ENCODE measurements around the gene STARD8.
"Not testable (repeated sequence)": the region's sequence is repeated elsewhere in the genome, so short reads cannot be mapped to it uniquely, and the experiment has no call there.

Gene STARD8

DNA sequence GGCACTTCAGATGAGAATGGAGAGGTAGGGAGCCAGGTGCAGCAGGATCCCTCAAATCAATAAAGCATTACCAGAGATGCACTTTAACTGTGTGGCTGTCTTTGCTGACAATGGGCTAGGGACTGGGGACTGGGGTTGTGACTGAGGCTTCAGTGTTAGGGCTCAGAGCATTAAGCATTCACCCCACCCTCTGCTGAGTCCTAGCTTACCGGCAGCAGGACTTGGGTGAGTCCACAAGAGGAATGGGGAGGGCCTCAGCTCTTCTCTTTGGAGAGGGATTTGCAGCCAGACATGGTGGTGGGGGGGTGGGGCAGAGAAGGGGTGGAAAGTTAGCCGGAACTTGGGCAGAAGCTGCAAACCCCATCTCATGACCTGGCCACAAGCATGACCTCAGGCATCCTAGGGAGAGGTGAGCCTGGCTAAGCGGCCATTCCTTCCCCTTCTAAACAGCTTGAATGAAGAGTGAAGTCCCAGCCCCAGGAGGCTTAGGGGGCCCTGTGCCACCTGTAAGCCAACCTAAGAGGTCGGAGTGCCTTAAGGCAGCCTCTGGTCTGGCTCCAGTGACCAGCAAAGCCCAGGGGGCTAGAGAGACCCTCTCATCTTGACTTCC, 78.4 kb downstream of the STARD8 start:
- no peaks in the 10 kb centered on the region for H3K9me3 ChIP-seq (ENCODE audit: control insufficient read depth, low read length)
- no peak overlapping the region for H3K27ac ChIP-seq (ENCODE audit: low read depth, low read length, severe bottlenecking)
- WGBS, 2 experiments (ENCODE audit: insufficient coverage in 2 of 2): 90% methylated on average over 2 of the region's 4 CpGs; no CpG with 5 or more reads in 1 of the 2 experiments
- no peaks in the 10 kb centered on the region for H3K4me1 ChIP-seq (ENCODE audit: control insufficient read depth, insufficient read depth, low read length, poor library complexity, severe bottlenecking)
- peaks cover 6% of the 10 kb centered on the region for H3K36me3 ChIP-seq (ENCODE audit: control insufficient read depth, insufficient read depth, low read length)
- no peak overlapping the region for H3K4me3 ChIP-seq (ENCODE audit: extremely low read depth, insufficient read depth, low read length, poor library complexity, severe bottlenecking)

GRCh38 chrX:68726366-68726765, 78.9 kb downstream of the STARD8 start:
- Histone ChIP-seq H3K27ac (ENCODE audit: low read depth, low read length, severe bottlenecking) (no peak overlapping the region), H3K4me3 (ENCODE audit: extremely low read depth, insufficient read depth, low read length, poor library complexity, severe bottlenecking) (no peak overlapping the region), H3K4me1 (ENCODE audit: control insufficient read depth, insufficient read depth, low read length, poor library complexity, severe bottlenecking) (no peaks in the 10 kb centered on the region), H3K9me3 (ENCODE audit: control insufficient read depth, low read length) (no peaks in the 10 kb centered on the region), H3K36me3 (ENCODE audit: control insufficient read depth, insufficient read depth, low read length) (peaks cover 6% of the 10 kb centered on the region)
- WGBS, 2 experiments (ENCODE audit: insufficient coverage in 2 of 2): 80 to 100% methylated on average over 2 of the region's 7 CpGs

DNA sequence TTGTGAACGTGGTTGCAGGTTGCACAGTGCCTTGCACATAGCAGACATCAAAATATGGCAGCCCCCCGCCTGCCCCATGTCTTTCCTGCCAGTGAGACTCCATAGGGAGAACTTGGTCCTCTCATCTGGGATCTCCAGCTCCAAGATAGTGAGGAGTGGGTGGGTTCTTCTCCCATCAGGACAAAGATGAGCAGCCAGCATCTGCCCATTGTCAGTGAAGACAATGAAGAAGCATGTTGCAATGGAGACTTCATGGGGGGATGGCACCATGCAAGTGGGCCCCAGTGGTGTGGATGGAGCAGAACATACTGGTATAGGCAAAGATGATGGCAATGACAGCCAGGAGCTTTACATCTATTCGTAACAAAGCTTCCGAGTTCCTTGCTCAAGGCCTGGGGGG, 80.2 kb downstream of the STARD8 start:
- 83% methylated on average over 1 of the region's 4 CpGs; no CpG with 5 or more reads in 1 of the 2 experiments for WGBS, 2 experiments (ENCODE audit: insufficient coverage in 2 of 2)
- no peak overlapping the region for H3K27ac ChIP-seq (ENCODE audit: low read depth, low read length, severe bottlenecking)
- no peaks in the 10 kb centered on the region for H3K4me1 ChIP-seq (ENCODE audit: control insufficient read depth, insufficient read depth, low read length, poor library complexity, severe bottlenecking)
- peaks cover 6% of the 10 kb centered on the region for H3K36me3 ChIP-seq (ENCODE audit: control insufficient read depth, insufficient read depth, low read length)
- no peaks in the 10 kb centered on the region for H3K9me3 ChIP-seq (ENCODE audit: control insufficient read depth, low read length)
- H3K4me3 ChIP-seq (ENCODE audit: extremely low read depth, insufficient read depth, low read length, poor library complexity, severe bottlenecking): no peak overlapping the region

DNA sequence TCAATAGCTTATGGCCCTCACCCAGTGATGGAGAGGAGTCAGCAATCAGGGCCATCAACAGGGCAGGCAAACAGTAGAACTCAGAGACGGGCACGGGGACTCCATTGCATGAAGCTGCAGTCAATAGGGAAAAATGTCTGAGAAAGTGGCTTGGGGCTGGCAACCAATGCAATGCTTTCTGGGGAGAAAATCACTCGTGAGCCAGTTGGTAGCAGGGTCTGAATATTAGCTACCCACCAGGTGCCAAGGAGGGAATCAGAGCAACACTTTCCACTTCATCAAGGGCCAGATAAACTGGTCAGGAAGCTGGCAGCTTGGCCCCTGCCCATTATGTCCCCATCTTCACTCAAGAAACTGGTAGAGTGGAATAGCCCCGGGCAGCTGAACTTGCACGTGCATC, 80.7 kb downstream of the STARD8 start:
- no peak overlapping the region for H3K4me3 ChIP-seq (ENCODE audit: extremely low read depth, insufficient read depth, low read length, poor library complexity, severe bottlenecking)
- no peaks in the 10 kb centered on the region for H3K9me3 ChIP-seq (ENCODE audit: control insufficient read depth, low read length)
- peaks cover 4% of the 10 kb centered on the region for H3K36me3 ChIP-seq (ENCODE audit: control insufficient read depth, insufficient read depth, low read length)
- no peaks in the 10 kb centered on the region for H3K4me1 ChIP-seq (ENCODE audit: control insufficient read depth, insufficient read depth, low read length, poor library complexity, severe bottlenecking)
- no peak overlapping the region for H3K27ac ChIP-seq (ENCODE audit: low read depth, low read length, severe bottlenecking)
- 85 to 86% methylated on average over 2 to 3 of the region's 5 CpGs for WGBS, 2 experiments (ENCODE audit: insufficient coverage in 2 of 2)

GRCh38 chrX:68731254-68731653, 83.8 kb downstream of the STARD8 start:
- Histone ChIP-seq H3K4me3 (ENCODE audit: extremely low read depth, insufficient read depth, low read length, poor library complexity, severe bottlenecking) (no peak overlapping the region), H3K27ac (ENCODE audit: low read depth, low read length, severe bottlenecking) (no peak overlapping the region), H3K36me3 (ENCODE audit: control insufficient read depth, insufficient read depth, low read length) (no peaks in the 10 kb centered on the region), H3K9me3 (ENCODE audit: control insufficient read depth, low read length) (no peaks in the 10 kb centered on the region), H3K4me1 (ENCODE audit: control insufficient read depth, insufficient read depth, low read length, poor library complexity, severe bottlenecking) (no peaks in the 10 kb centered on the region)
- WGBS, 2 experiments (ENCODE audit: insufficient coverage in 2 of 2): 80% methylated on average over 2 of the region's 2 CpGs; no CpG with 5 or more reads in 1 of the 2 experiments

DNA sequence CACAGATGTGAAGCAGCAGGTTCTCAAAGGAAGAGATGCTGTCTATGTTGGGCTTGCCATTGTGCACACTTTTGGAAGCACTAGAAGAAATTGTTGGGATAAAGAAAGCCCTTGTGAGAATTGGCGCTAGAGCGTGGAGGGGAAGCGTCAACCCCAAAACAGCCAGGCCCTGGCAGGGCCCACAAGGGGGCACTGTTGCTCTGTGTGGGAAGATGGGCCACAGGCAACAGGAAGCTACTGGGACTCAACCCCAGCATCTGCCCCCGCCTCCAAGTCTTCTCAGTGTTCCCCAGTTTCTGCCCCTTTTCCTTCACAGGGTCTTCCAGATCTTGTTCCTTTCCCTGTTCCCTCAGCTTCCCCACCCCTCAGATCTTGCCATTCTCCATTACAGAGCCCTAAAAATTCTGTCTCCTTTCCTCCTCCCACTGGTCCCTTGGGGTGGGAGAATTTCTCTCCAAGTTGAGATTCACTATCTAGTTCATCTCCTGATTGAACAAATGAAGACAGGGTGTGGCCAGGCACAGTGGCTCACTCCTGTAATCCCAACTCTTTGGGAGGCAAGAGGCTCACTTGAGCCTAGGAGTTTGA, 85.5 kb downstream of the STARD8 start:
- H3K27ac ChIP-seq (ENCODE audit: low read depth, low read length, severe bottlenecking): no peak overlapping the region
- WGBS, 2 experiments (ENCODE audit: insufficient coverage in 2 of 2): 0 to 43% methylated on average over 1 of the region's 4 CpGs
- no peaks in the 10 kb centered on the region for H3K4me1 ChIP-seq (ENCODE audit: control insufficient read depth, insufficient read depth, low read length, poor library complexity, severe bottlenecking)
- H3K4me3 ChIP-seq (ENCODE audit: extremely low read depth, insufficient read depth, low read length, poor library complexity, severe bottlenecking): no peak overlapping the region
- no peaks in the 10 kb centered on the region for H3K36me3 ChIP-seq (ENCODE audit: control insufficient read depth, insufficient read depth, low read length)
- H3K9me3 ChIP-seq (ENCODE audit: control insufficient read depth, low read length): no peaks in the 10 kb centered on the region

GRCh38 chrX:68735266-68735665, 87.8 kb downstream of the STARD8 start:
- H3K4me1 ChIP-seq (ENCODE audit: control insufficient read depth, insufficient read depth, low read length, poor library complexity, severe bottlenecking): no peaks in the 10 kb centered on the region
- H3K27ac ChIP-seq (ENCODE audit: low read depth, low read length, severe bottlenecking): no peak overlapping the region
- 80% methylated on average over 1 of the region's 1 CpG; no CpG with 5 or more reads in 1 of the 2 experiments for WGBS, 2 experiments (ENCODE audit: insufficient coverage in 2 of 2)

DNA sequence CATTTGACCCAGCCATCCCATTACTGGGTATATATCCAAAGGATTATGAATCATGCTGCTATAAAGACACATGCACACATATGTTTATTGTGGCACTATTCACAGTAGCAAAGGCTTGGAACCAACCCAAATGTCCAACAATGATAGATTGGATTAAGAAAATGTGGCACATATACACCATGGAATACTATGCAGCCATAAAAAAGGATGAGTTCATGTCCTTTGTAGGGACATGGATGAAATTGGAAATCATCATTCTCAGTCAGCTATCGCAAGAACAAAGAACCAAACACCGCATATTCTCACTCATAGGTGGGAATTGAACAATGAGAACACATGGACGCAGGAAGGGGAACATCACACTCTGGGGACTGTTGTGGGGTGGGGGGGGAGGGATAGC, 94.4 kb downstream of the STARD8 start:
- no CpG with 5 or more reads among the region's 3 CpGs for WGBS, 2 experiments (ENCODE audit: insufficient coverage in 2 of 2)
- H3K27ac ChIP-seq (ENCODE audit: low read depth, low read length, severe bottlenecking); H3K36me3 ChIP-seq (ENCODE audit: control insufficient read depth, insufficient read depth, low read length); H3K4me1 ChIP-seq (ENCODE audit: control insufficient read depth, insufficient read depth, low read length, poor library complexity, severe bottlenecking); H3K4me3 ChIP-seq (ENCODE audit: extremely low read depth, insufficient read depth, low read length, poor library complexity, severe bottlenecking); H3K9me3 ChIP-seq (ENCODE audit: control insufficient read depth, low read length): not testable (repeated sequence)

More at GRCh38 chrX:68735266-68735665, 87.8 kb downstream of the STARD8 start:
- Histone ChIP-seq H3K4me3 (ENCODE audit: extremely low read depth, insufficient read depth, low read length, poor library complexity, severe bottlenecking) (no peak overlapping the region), H3K9me3 (ENCODE audit: control insufficient read depth, low read length) (no peaks in the 10 kb centered on the region), H3K36me3 (ENCODE audit: control insufficient read depth, insufficient read depth, low read length) (no peaks in the 10 kb centered on the region)

DNA sequence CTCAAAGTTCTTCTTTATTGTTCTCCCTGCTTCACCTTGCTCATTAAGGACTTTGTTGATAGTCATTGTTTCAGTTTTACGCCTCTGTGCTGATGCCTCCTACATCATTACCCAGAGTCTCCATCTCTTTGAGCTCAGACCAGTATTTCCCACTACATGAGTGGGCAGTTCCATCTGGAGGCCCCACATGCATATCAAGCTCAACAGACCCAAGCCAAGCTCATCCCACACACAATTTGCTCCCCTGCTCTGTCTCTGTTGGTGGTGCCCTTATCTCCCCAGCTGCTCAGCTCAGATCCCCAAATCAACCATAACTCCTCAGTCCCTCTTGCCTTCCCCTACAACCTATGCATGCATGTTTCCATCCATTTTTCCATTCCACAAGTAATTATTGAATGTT, 96.3 kb downstream of the STARD8 start:
- H3K27ac ChIP-seq (ENCODE audit: low read depth, low read length, severe bottlenecking): no peak overlapping the region
- H3K4me3 ChIP-seq (ENCODE audit: extremely low read depth, insufficient read depth, low read length, poor library complexity, severe bottlenecking): no peak overlapping the region
- 100% methylated on average over 1 of the region's 1 CpG; no CpG with 5 or more reads in 1 of the 2 experiments for WGBS, 2 experiments (ENCODE audit: insufficient coverage in 2 of 2)
- H3K4me1 ChIP-seq (ENCODE audit: control insufficient read depth, insufficient read depth, low read length, poor library complexity, severe bottlenecking): no peaks in the 10 kb centered on the region
- H3K36me3 ChIP-seq (ENCODE audit: control insufficient read depth, insufficient read depth, low read length): no peaks in the 10 kb centered on the region
- H3K9me3 ChIP-seq (ENCODE audit: control insufficient read depth, low read length): no peaks in the 10 kb centered on the region

GRCh38 chrX:68746988-68747387, 99.5 kb downstream of the STARD8 start:
- no peaks in the 10 kb centered on the region for H3K9me3 ChIP-seq (ENCODE audit: control insufficient read depth, low read length)
- 80% methylated on average over 1 of the region's 5 CpGs; no CpG with 5 or more reads in 1 of the 2 experiments for WGBS, 2 experiments (ENCODE audit: insufficient coverage in 2 of 2)
- H3K36me3 ChIP-seq (ENCODE audit: control insufficient read depth, insufficient read depth, low read length): no peaks in the 10 kb centered on the region
- no peak overlapping the region for H3K4me3 ChIP-seq (ENCODE audit: extremely low read depth, insufficient read depth, low read length, poor library complexity, severe bottlenecking)
- H3K4me1 ChIP-seq (ENCODE audit: control insufficient read depth, insufficient read depth, low read length, poor library complexity, severe bottlenecking): no peaks in the 10 kb centered on the region
- no peak overlapping the region for H3K27ac ChIP-seq (ENCODE audit: low read depth, low read length, severe bottlenecking)

DNA sequence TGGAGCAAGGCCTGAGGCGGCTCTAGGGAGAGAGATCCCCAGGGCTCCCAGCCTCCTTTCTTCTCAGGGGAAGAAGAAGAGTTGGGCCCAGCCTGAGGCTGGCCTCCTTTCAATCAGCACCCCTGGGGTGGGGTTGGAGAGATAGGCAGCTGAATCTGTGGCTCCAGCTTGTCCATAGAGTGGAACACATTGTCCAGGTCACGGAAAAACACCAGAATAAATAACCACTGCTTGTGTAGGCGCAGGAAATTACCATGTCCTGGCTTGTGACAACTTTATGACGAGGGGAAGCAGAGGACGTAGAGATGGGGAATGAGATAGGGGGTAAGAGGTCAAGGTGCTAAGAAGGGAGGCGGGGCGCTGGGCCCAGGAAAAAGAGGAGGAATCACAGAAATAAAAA, 100.6 kb downstream of the STARD8 start:
- no peaks in the 10 kb centered on the region for H3K9me3 ChIP-seq (ENCODE audit: control insufficient read depth, low read length)
- H3K36me3 ChIP-seq (ENCODE audit: control insufficient read depth, insufficient read depth, low read length): no peaks in the 10 kb centered on the region
- 100% methylated on average over 3 of the region's 7 CpGs; no CpG with 5 or more reads in 1 of the 2 experiments for WGBS, 2 experiments (ENCODE audit: insufficient coverage in 2 of 2)
- H3K27ac ChIP-seq (ENCODE audit: low read depth, low read length, severe bottlenecking): no peak overlapping the region
- no peak overlapping the region for H3K4me3 ChIP-seq (ENCODE audit: extremely low read depth, insufficient read depth, low read length, poor library complexity, severe bottlenecking)
- no peaks in the 10 kb centered on the region for H3K4me1 ChIP-seq (ENCODE audit: control insufficient read depth, insufficient read depth, low read length, poor library complexity, severe bottlenecking)
